Endothelial cell of umbilical vein (primary cell): ENCODE results near the gene SH3TC2. TPM values are rescaled to one million over a fixed set of nuclear protein-coding genes. Genes with fewer than 3 reads are reported as not detected.

ENCODE experiments used
- BruUV-seq: library from RNA; stranded (reverse); fragments of 400-500 nt; replicated peaks from 2 replicates; lab custom pipeline; 2021; lab: Mats Ljungman, UMichigan
- CTCF ChIA-PET: fragments of 300-600, 350-600 bp; sonication (Branson Sonifier 250); formaldehyde crosslinking; loops from one replicate; lab custom pipeline; 2021; ENCODE audit warnings: antibody characterized with exemption, inconsistent platforms; lab: Charles Lee
- POLR2A ChIA-PET: fragments of 300-600, 350-600 bp; sonication (Branson Sonifier 250); formaldehyde crosslinking; loops from one replicate; lab custom pipeline; 2021; ENCODE audit warnings: antibody characterized with exemption, inconsistent platforms; lab: Charles Lee
- DNase-seq: peaks from one replicate; pipeline ENCODE4 v3.0.0-alpha.2; 2011; ENCODE audit warnings: low read depth, low spot score
- FAIRE-seq: peaks from 2 replicates; lab custom pipeline; 2011; peaks lifted over from hg19 to GRCh38; lab: Jason Lieb, UNC
- H2AFZ ChIP-seq: 2 replicates; pipeline ENCODE4 v1.6.0; 2012; ENCODE audit warnings: low read depth, low read length, control low read depth, inconsistent platforms
- H3K27ac ChIP-seq: 2 replicates; pipeline ENCODE4 v1.5.1; 2011; ENCODE audit warnings: low read depth, mild to moderate bottlenecking, control low read depth, low read length, moderate library complexity; ENCODE audit not compliant: insufficient read depth
- H3K27me3 ChIP-seq, 2 experiments: 2 replicates each; pipeline versions ENCODE4 v1.6.0 to v1.6.1; 2011; ENCODE audit warnings: low read length in 2 of 2, mixed read lengths in 1 of 2; ENCODE audit not compliant: control insufficient read depth in 2 of 2, insufficient read depth in 2 of 2
- H3K36me3 ChIP-seq, 2 experiments: 2 replicates in 1 of 2; 3 replicates in 1 of 2; pipeline ENCODE4 v1.5.1; 2011; ENCODE audit warnings: low read length in 2 of 2, mild to moderate bottlenecking in 1 of 2, moderate library complexity in 1 of 2; ENCODE audit not compliant: control insufficient read depth in 2 of 2, insufficient read depth in 2 of 2; ENCODE audit errors: extremely low read depth in 1 of 2
- H3K4me1 ChIP-seq: 3 replicates; pipeline ENCODE4 v1.5.1; 2011; ENCODE audit warnings: mild to moderate bottlenecking, low read length; ENCODE audit not compliant: control insufficient read depth, insufficient read depth; ENCODE audit errors: extremely low read depth
- H3K4me2 ChIP-seq: 2 replicates; pipeline ENCODE4 v1.6.1; 2011; ENCODE audit warnings: low read length, control low read depth, mixed read lengths; ENCODE audit not compliant: insufficient read depth
- H3K4me3 ChIP-seq, 3 experiments: fragments of 200-600 bp in 1 of 3; sonication (generic), shearing (Covaris generic) in 1 of 3; replicated peaks in 1 of 3; 2 replicates each; pipeline ENCODE4 v1.5.1; 2011 to 2016; ENCODE audit warnings: control low read depth in 3 of 3, low read length in 3 of 3, mild to moderate bottlenecking in 2 of 3, inconsistent platforms in 1 of 3, low read depth in 1 of 3, moderate library complexity in 1 of 3; ENCODE audit not compliant: insufficient read depth in 1 of 3
- H3K79me2 ChIP-seq: 2 replicates; pipeline ENCODE4 v1.6.0; 2012; ENCODE audit warnings: low read length, inconsistent platforms; ENCODE audit not compliant: control insufficient read depth, insufficient read depth
- H3K9ac ChIP-seq: replicated peaks from 2 replicates; pipeline ENCODE3; 2011; ENCODE audit warnings: low read length, control low read depth; ENCODE audit not compliant: insufficient read depth; ENCODE audit errors: extremely low read depth
- H3K9me1 ChIP-seq: replicated peaks from 3 replicates; pipeline ENCODE4 v1.6.0; 2011; ENCODE audit warnings: mild to moderate bottlenecking, low read length; ENCODE audit not compliant: control insufficient read depth, insufficient read depth; ENCODE audit errors: extremely low read depth
- H3K9me3 ChIP-seq: replicated peaks from 2 replicates; pipeline ENCODE4 v1.5.1; 2012; ENCODE audit warnings: low read length, inconsistent platforms; ENCODE audit not compliant: control insufficient read depth, insufficient read depth
- H4K20me1 ChIP-seq: replicated peaks from 2 replicates; pipeline ENCODE3; 2011; ENCODE audit warnings: mild to moderate bottlenecking, low read length; ENCODE audit not compliant: control insufficient read depth, insufficient read depth; ENCODE audit errors: extremely low read depth
- EZH2 ChIP-seq: IDR thresholded peaks from 2 replicates; pipeline ENCODE4 v1.6.1; 2012; ENCODE audit warnings: borderline replicate concordance, low read depth, mild to moderate bottlenecking, moderate library complexity, low read length, inconsistent platforms; ENCODE audit not compliant: severe bottlenecking
- FOS ChIP-seq: IDR thresholded peaks from 2 replicates; pipeline ENCODE4 v1.6.1; 2011; ENCODE audit warnings: mild to moderate bottlenecking, low read length, moderate library complexity, borderline replicate concordance; ENCODE audit not compliant: insufficient read depth
- GATA2 ChIP-seq: IDR thresholded peaks from 2 replicates; pipeline ENCODE4 v1.7.0; 2011; ENCODE audit warnings: low read depth, mild to moderate bottlenecking, moderate library complexity, mixed read lengths, low read length; ENCODE audit not compliant: insufficient read length, insufficient read depth
- JUN ChIP-seq: IDR thresholded peaks from 2 replicates; pipeline ENCODE4 v1.6.1; 2011; ENCODE audit warnings: borderline replicate concordance, low read depth; ENCODE audit not compliant: insufficient read length, insufficient read depth
- MYC ChIP-seq: IDR thresholded peaks from one replicate; pipeline ENCODE4 v1.6.1; 2011; ENCODE audit warnings: mild to moderate bottlenecking, low read depth, low read length
- POLR2A ChIP-seq: IDR thresholded peaks from 2 replicates; pipeline ENCODE4 v1.6.1; 2012; ENCODE audit warnings: low read depth, mild to moderate bottlenecking, control low read depth, low read length
- POLR2AphosphoS5 ChIP-seq: IDR thresholded peaks from 2 replicates; pipeline ENCODE4 v1.6.1; 2012; ENCODE audit warnings: low read depth, mild to moderate bottlenecking, control low read depth, low read length, moderate library complexity; ENCODE audit not compliant: insufficient read depth
- dilution Hi-C: fragments of 300-500 bp; cut with MboI; formaldehyde crosslinking; loops from one replicate; pipeline ENCODE4 v1.15.0; 2019; ENCODE audit warnings: low sequenced_read_pairs; ENCODE audit not compliant: extremely low pct_ligation_motif_present
- intact Hi-C: fragments of 100-400 bp; cut with micrococcal nuclease; formaldehyde crosslinking; loops from one replicate; pipeline ENCODE4 v1.10.0; 2022
- polyA plus RNA-seq, 4 experiments: library from polyadenylated mRNA; depleted of rRNA in 3 of 4; stranded (reverse) in 3 of 4; unstranded in 1 of 4; fragments of >200 nt; gene quantifications; 2 replicates each; pipeline versions ENCODE4 v1.2.1 to v1.2.3, GENCODE V29; 2011 to 2012; ENCODE audit warnings: missing spikeins in 1 of 4
- total RNA-seq: library from RNA; stranded (reverse); gene quantifications from 2 replicates; pipeline ENCODE4 v1.2.3, GENCODE V29; 2021
- TF ChIP-seq, protein P1 (sequence below), 2 donors: IDR thresholded peaks; 1 replicate in 1 of 2; 2 replicates in 1 of 2; pipeline ENCODE4 v1.5.1; 2011; ENCODE audit warnings: low read length in 2 of 2, mild to moderate bottlenecking in 2 of 2, moderate library complexity in 2 of 2, control low read depth in 1 of 2, inconsistent platforms in 1 of 2, low read depth in 1 of 2; ENCODE audit not compliant: insufficient read depth in 1 of 2; ENCODE audit errors: extremely low read depth in 1 of 2
- TF ChIP-seq, protein P2 (sequence below): IDR thresholded peaks from 2 replicates; pipeline ENCODE4 v1.6.1; 2011; ENCODE audit not compliant: insufficient read depth, insufficient read length

The SH3TC2 gene
- total and polyA plus RNA-seq, 2 donors (not counting 3 experiments of a cell fraction or from before 2014, with no cell fraction given), result 0.91 to 4.3 TPM

GRCh38 chr5:148968311-148968710 lies 94.6 kb downstream of the SH3TC2 start:
- dilution Hi-C loops (no loop called here), intact Hi-C loops (no loop called here)
- Histone ChIP-seq H3K36me3 (no peaks in the 10 kb centered on the region), H4K20me1 (no peaks in the 10 kb centered on the region), H3K9me1 (no peaks in the 10 kb centered on the region), H3K79me2 (no peaks in the 10 kb centered on the region), H3K4me3 (no peak overlapping the region), H3K9me3 (no peaks in the 10 kb centered on the region), H3K27ac (no peak overlapping the region), H3K4me1 (peaks cover 32% of the 10 kb centered on the region), H3K9ac (no peak overlapping the region), H3K4me2 (no peak overlapping the region), H3K27me3 (no peaks in the 10 kb centered on the region), H2AFZ (no peak overlapping the region)
- no peak for FAIRE-seq
- no peak for DNase-seq
- POLR2A ChIA-PET, result no interaction called here
- TF ChIP-seq, protein P1, sequence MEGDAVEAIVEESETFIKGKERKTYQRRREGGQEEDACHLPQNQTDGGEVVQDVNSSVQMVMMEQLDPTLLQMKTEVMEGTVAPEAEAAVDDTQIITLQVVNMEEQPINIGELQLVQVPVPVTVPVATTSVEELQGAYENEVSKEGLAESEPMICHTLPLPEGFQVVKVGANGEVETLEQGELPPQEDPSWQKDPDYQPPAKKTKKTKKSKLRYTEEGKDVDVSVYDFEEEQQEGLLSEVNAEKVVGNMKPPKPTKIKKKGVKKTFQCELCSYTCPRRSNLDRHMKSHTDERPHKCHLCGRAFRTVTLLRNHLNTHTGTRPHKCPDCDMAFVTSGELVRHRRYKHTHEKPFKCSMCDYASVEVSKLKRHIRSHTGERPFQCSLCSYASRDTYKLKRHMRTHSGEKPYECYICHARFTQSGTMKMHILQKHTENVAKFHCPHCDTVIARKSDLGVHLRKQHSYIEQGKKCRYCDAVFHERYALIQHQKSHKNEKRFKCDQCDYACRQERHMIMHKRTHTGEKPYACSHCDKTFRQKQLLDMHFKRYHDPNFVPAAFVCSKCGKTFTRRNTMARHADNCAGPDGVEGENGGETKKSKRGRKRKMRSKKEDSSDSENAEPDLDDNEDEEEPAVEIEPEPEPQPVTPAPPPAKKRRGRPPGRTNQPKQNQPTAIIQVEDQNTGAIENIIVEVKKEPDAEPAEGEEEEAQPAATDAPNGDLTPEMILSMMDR (IDR thresholded peaks at IDR 0.05; ENCODE audit: extremely low read depth in 1 of 2, insufficient read depth in 1 of 2, low read depth in 1 of 2, low read length in 2 of 2), result no peak
- no peak for TF ChIP-seq FOS
- TF ChIP-seq GATA2, result no peak
- TF ChIP-seq, protein P2, sequence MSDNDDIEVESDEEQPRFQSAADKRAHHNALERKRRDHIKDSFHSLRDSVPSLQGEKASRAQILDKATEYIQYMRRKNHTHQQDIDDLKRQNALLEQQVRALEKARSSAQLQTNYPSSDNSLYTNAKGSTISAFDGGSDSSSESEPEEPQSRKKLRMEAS, result no peak
- TF ChIP-seq JUN, result no peak
- TF ChIP-seq MYC, result no peak
- no peak for TF ChIP-seq POLR2A
- no peak for TF ChIP-seq POLR2AphosphoS5
- TF ChIP-seq EZH2, result no peak
- CTCF ChIA-PET, result interaction anchor here (2.7 to 3.3 kb wide), 4 partner anchors 10 to 227 kb away, joined by 10 to 31 read pairs (median 14); no protein-coding TSS in a partner anchor
- BruUV-seq, result no TSS peak
